Measurements from ENCODE around the gene SLC12A8. TPM values are rescaled to one million over a fixed set of nuclear protein-coding genes. Genes with fewer than 3 reads are reported as not detected.

The SLC12A8 gene
- total RNA-seq, 2 experiments from 2014 or later: 0.36 to 0.38 TPM

DNA sequence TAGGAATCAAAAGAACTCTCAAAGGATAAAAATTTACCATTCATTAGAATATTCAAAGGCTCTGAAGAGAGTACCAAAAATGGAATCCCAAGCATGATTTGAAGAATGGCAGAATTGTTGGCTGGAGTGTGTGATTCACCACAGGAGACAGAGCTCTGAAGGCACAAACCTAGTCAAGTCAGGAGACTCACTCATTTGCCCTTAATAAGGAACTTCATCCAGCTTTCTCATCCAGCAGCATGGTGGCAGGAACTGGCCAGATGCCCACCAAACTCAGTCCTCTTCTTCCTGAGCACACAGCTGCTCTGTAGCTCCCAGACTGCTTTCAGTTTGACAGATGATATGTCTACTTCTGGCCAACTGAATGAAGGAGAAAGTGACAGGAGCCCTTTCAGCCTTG is 140.2 kb downstream of the SLC12A8 start:
- ChIA-PET POLR2A (no interaction called here), CTCF (no interaction called here)
- Mint-ChIP-seq H3K36me3 (ENCODE audit: low read depth) (no peaks in the 10 kb centered on the region), H3K27me3 (no peaks in the 10 kb centered on the region), H3K4me1 (ENCODE audit: low read depth) (peaks cover 10% of the 10 kb centered on the region), H3K4me3 (no peak overlapping the region), H3K27ac (no peak overlapping the region), H3K9me3 (no peaks in the 10 kb centered on the region)
- Histone ChIP-seq H3K4me1 (ENCODE audit: insufficient read depth, low read length) (peaks cover 7% of the 10 kb centered on the region), H3K9me3 (ENCODE audit: control insufficient read depth in 1 of 2, insufficient read depth in 1 of 2, low read length in 2 of 2) (no peaks in the 10 kb centered on the region), H3K36me3 (ENCODE audit: insufficient read depth, low read length) (no peaks in the 10 kb centered on the region), H3K27me3 (ENCODE audit: control insufficient read depth in 1 of 2, insufficient read depth in 2 of 2, low read length in 2 of 2) (no peaks in the 10 kb centered on the region), H3K4me3 (ENCODE audit: low read length) (no peak overlapping the region), H3K27ac (ENCODE audit: low read depth in 1 of 2, low read length in 2 of 2) (no peak overlapping the region)
- DNase-seq: no peak
- intact Hi-C loops (cut with DNase I, micrococcal nuclease): no loop called here
- ATAC-seq (ENCODE audit: poor library complexity): no peak
- TF ChIP-seq, protein P1, sequence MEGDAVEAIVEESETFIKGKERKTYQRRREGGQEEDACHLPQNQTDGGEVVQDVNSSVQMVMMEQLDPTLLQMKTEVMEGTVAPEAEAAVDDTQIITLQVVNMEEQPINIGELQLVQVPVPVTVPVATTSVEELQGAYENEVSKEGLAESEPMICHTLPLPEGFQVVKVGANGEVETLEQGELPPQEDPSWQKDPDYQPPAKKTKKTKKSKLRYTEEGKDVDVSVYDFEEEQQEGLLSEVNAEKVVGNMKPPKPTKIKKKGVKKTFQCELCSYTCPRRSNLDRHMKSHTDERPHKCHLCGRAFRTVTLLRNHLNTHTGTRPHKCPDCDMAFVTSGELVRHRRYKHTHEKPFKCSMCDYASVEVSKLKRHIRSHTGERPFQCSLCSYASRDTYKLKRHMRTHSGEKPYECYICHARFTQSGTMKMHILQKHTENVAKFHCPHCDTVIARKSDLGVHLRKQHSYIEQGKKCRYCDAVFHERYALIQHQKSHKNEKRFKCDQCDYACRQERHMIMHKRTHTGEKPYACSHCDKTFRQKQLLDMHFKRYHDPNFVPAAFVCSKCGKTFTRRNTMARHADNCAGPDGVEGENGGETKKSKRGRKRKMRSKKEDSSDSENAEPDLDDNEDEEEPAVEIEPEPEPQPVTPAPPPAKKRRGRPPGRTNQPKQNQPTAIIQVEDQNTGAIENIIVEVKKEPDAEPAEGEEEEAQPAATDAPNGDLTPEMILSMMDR (IDR thresholded peaks at IDR 0.05): no peak

DNA sequence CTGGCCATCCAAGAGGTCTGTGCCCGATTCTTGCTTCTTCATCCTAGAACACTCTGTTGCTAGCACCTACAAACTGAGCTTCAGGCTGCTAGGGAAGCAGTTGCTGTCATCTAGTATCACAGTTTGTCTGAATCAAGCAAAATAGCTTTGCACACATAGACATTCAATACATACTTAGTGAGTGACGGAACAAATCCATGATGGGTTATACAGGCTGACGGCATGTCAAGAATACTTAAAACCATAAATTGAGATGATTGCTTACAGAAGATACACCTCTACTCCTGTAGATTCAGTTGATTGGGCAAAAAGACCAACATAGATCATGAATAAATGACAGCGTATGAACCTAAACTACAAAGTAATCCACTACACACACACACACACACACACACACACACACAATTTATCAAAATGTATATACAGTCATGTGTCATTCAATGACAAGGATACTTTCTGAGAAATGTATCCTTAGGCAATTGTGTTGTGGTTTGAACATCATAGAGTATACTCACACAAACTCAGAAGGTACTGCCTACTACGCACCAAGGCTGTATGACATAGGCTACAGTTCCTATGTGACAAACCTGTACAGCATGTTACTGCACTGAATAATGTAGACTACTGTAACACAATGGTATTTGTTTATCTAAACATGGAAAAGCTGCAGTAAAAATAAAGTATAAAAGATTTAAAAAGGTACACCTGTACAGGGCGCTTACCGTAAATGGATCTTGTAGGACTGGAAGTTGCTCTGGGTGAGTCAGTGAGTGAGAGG is 142.4 kb downstream of the SLC12A8 start:
- TF ChIP-seq, protein P1 (IDR thresholded peaks at IDR 0.05): no peak
- Histone ChIP-seq H3K36me3 (ENCODE audit: insufficient read depth, low read length) (no peaks in the 10 kb centered on the region), H3K4me3 (ENCODE audit: low read length) (no peak overlapping the region), H3K27ac (ENCODE audit: low read depth in 1 of 2, low read length in 2 of 2) (no peak overlapping the region), H3K27me3 (ENCODE audit: control insufficient read depth in 1 of 2, insufficient read depth in 2 of 2, low read length in 2 of 2) (no peaks in the 10 kb centered on the region), H3K4me1 (ENCODE audit: insufficient read depth, low read length) (peaks cover 7% of the 10 kb centered on the region), H3K9me3 (ENCODE audit: control insufficient read depth in 1 of 2, insufficient read depth in 1 of 2, low read length in 2 of 2) (no peaks in the 10 kb centered on the region)
- peaks cover 10% of the 10 kb centered on the region for H3K4me1 Mint-ChIP-seq (ENCODE audit: low read depth)
- ChIA-PET CTCF (no interaction called here), POLR2A (no interaction called here)
- no peaks in the 10 kb centered on the region for H3K9me3 Mint-ChIP-seq
- no peaks in the 10 kb centered on the region for H3K36me3 Mint-ChIP-seq (ENCODE audit: low read depth)
- DNase-seq (no peak), ATAC-seq (ENCODE audit: poor library complexity) (no peak)
- no peak overlapping the region for H3K4me3 Mint-ChIP-seq
- intact Hi-C loops (cut with DNase I, micrococcal nuclease): no loop called here
- no peaks in the 10 kb centered on the region for H3K27me3 Mint-ChIP-seq
- no peak overlapping the region for H3K27ac Mint-ChIP-seq

DNA sequence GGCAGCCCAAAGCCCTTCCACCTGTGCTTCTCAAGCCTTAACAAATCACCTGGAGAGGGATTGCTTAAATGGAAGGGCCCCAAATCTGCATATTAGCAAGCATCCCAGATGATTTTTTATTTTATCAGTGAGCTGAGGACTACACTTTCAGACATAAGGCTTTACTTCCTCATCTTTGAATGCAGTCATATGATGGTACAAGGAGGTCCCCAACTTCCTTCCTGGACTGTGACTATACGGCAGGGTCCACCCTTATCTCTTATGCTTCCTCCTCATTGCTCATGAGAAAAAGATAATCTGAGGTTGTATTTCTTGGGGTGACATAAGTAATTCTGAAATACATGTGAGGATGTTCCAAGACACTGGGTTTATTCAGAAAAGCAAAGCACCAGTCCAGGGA is 143.1 kb downstream of the SLC12A8 start:
- Mint-ChIP-seq H3K9me3 (no peaks in the 10 kb centered on the region), H3K4me3 (no peak overlapping the region), H3K4me1 (ENCODE audit: low read depth) (peaks cover 10% of the 10 kb centered on the region), H3K36me3 (ENCODE audit: low read depth) (no peaks in the 10 kb centered on the region), H3K27ac (no peak overlapping the region), H3K27me3 (no peaks in the 10 kb centered on the region)
- ChIA-PET POLR2A (interaction anchor here (0.7 kb wide), 1 partner anchor 47 kb away, joined by 4 read pairs; no protein-coding TSS in a partner anchor), CTCF (interaction anchor here (1.1 kb wide), 1 partner anchor 308 kb away, joined by 3 read pairs; no protein-coding TSS in a partner anchor)
- no peak overlapping the region for H3K4me3 ChIP-seq (ENCODE audit: low read length)
- no peak overlapping the region for H3K27ac ChIP-seq (ENCODE audit: low read depth in 1 of 2, low read length in 2 of 2)
- no peaks in the 10 kb centered on the region for H3K27me3 ChIP-seq (ENCODE audit: control insufficient read depth in 1 of 2, insufficient read depth in 2 of 2, low read length in 2 of 2)
- TF ChIP-seq, protein P1 (IDR thresholded peaks at IDR 0.05): no peak
- intact Hi-C loops (cut with DNase I, micrococcal nuclease): no loop called here
- ATAC-seq (ENCODE audit: poor library complexity) (no peak), DNase-seq (no peak)
- no peaks in the 10 kb centered on the region for H3K36me3 ChIP-seq (ENCODE audit: insufficient read depth, low read length)
- peaks cover 7% of the 10 kb centered on the region for H3K4me1 ChIP-seq (ENCODE audit: insufficient read depth, low read length)
- H3K9me3 ChIP-seq (ENCODE audit: control insufficient read depth in 1 of 2, insufficient read depth in 1 of 2, low read length in 2 of 2): no peaks in the 10 kb centered on the region

Data from CD4-positive, alpha-beta T cell (primary cell).